Activated T-helper 1 cell treated with Interleukin-2 at 50 U/mL for 16 hours (primary cell): ENCODE measurements around the gene OR6C6.
"Not testable (repeated sequence)": the region's sequence is repeated elsewhere in the genome, so short reads cannot be mapped to it uniquely, and the experiment has no call there.

ENCODE experiments used
- DNase-seq: peaks from one replicate; pipeline ENCODE4 v3.0.0-alpha.2; 2020; ENCODE audit warnings: low read depth

The OR6C6 gene

GRCh38 chr12:55296469-55296868 is at the start of gene OR6C6:
Gene OR6C6 (minus strand): TSS chr12:55296569. CDS start chr12:55295232, 1,337 bp downstream.
- no peak for DNase-seq

- DNase-seq, result no peak
Measured at GRCh38 chr12:55336002-55336401, 39.6 kb upstream of the OR6C6 start.

DNA sequence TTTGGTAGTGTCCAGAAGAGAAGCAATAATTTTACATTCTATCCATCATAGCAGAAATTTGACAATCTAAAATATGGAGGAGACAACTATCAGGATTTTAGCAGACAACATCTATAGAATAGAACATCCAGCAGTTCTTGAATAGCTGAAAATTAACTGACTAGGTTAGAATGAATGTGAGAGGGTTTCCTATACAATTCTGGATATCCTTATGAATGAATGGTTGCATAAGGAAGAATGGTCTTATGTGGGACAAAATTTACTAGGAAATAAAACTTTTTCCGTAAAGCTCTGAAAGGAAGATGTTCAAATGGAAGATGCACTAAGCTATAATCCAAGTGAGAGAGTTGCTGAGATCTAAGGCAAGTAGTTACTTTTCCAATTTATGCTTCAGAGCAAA is 34.1 kb upstream of the OR6C6 start, which contains the start of gene OR6C3:
Gene OR6C3 (plus strand): TSS at position 301 of the 400 bp plus-strand sequence. CDS start 955 bp downstream, outside the sequence.
- DNase-seq, result no peak

DNA sequence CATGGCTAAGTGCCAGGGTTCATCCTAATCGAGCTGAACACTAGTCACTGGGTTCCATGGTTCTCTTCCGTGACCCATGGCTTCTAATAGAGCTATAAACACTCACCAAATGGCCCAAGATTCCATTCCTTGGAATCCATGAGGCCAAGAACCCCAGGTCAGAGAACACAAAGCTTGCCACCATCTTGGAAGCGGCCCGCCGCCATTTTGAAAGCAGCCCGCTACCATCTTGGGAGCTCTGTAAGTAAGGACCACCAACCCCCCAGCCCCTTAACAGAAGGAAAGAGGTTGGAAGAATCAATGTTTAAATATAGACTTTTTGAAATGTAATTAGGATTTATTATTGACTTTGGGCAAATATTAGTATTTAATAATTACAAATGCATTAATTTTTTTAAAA is 29.4 kb upstream of the OR6C6 start:
- DNase-seq, result not testable (repeated sequence)

DNA sequence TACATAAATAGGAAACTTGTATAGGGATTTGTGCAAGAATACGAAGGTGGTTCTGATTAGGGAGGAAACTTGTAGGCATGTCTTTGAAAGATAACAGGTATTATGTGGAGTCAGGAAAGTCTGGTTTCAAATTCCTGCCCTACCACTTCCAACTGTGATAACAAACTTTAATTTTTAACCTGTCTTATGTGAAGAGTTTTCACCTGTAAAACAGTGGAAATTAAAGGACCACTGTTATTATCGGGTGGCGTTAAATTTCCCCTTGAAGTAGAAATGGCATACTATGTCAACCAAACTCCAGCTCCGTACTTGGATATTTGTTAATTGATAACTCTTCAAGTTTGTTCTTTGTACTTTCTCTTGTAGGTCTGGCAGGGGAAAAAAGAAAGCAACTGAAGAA is 23.8 kb upstream of the OR6C6 start:
- no peak for DNase-seq

- DNase-seq, result no peak
Measured at GRCh38 chr12:55314043-55314442, 17.7 kb upstream of the OR6C6 start, which contains the start of gene OR6C1. Gene OR6C1 (plus strand): TSS chr12:55314343. CDS start chr12:55320600, 6,257 bp downstream.

DNA sequence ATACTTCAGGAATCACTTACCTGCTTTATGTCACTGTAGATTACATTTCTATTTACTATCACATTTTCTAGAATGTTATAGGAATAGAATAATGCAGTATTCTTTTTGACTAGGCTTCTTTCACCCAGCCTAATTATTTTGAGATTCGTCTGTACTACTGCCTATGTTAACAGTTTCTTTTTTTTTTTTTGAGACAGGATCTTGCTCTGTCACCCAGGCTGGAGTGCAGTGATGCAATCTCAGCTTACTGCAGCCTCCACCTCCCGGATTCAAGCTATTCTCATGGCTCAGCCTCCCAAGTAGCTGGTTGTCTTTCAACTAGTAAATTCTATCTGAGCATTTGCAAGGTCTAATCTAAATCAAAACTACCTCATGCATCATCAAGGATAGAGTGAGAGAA is 6.4 kb downstream of the OR6C6 start:
- DNase-seq, result no peak

DNA sequence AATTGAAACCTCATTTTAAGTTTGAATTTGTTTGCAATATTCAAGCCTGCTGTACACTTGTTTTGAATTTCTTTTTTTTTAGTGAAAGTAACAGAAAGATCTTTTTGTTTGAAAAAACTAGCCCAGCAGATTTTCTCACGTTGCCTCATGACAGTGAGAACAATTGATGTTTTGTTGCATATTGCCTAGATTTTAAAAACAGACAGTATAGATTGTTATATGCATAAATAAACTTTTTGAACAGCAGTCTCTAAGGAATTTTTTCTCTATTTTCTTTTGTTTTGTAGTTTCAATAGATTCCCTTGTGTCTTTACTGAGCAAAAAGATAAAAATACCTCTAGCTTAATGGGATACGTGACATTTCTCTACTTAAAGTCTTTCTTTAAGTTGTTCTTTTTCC is 15.4 kb downstream of the OR6C6 start:
- no peak for DNase-seq

GRCh38 chr12:55258303-55258702 is 38.1 kb downstream of the OR6C6 start:
- no peak for DNase-seq

DNA sequence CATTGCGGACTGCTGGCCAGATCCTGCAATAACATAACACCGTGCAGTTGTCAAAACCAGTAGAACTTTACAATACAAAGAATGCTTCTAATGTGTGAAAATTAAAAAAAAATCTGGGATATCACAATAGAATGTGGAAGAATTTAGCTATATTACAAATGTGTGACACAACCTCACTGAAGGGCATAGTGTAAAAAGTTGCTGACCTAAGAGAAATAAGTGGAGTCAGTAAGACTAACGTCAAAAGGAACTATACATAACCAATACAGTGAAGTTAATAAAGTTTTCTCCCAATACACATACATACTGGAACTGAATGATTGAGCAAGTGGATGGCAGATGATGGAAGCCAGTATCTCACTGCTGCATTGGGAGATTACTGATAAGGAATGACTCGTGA is 39.5 kb downstream of the OR6C6 start:
- no peak for DNase-seq

GRCh38 chr12:55253281-55253680 is 43.1 kb downstream of the OR6C6 start:
- DNase-seq, result no peak

- DNase-seq, result no peak
Measured at GRCh38 chr12:55250944-55251343, 45.4 kb downstream of the OR6C6 start.

GRCh38 chr12:55246159-55246558 is 50.2 kb downstream of the OR6C6 start:
- no peak for DNase-seq

GRCh38 chr12:55244309-55244708 is 52.1 kb downstream of the OR6C6 start, which contains the start of gene OR6C74:
Gene OR6C74 (plus strand): TSS chr12:55244609. CDS start chr12:55247288, 2,679 bp downstream.
- no peak for DNase-seq
